HCT116 (cell line): Measurements from ENCODE around the gene GPR37L1. TPM values are rescaled to one million over a fixed set of nuclear protein-coding genes. Genes with fewer than 3 reads are reported as not detected.

Source experiments
- ATAC-seq: fragments of 200-7000 bp; cut with Tn5 transposase; 2 replicates; pipeline ENCODE4 v1.9.1; 2020; ENCODE audit warnings: mild to moderate bottlenecking, moderate library complexity
- BruUV-seq: library from RNA; stranded (reverse); fragments of 400-500 nt; replicated peaks from 2 replicates; lab custom pipeline; 2021; lab: Mats Ljungman, UMichigan
- CTCF ChIA-PET: fragments of 300-600 bp; sonication (Branson Sonifier 250); formaldehyde crosslinking; loops from one replicate; lab custom pipeline; 2021; ENCODE audit warnings: antibody characterized with exemption; lab: Charles Lee
- POLR2A ChIA-PET: fragments of 300-600, 350-600 bp; sonication (Branson Sonifier 250); formaldehyde crosslinking; loops from one replicate; lab custom pipeline; 2021; ENCODE audit warnings: antibody characterized with exemption; lab: Charles Lee
- RAD21 ChIA-PET, 2 experiments: fragments of 300-600 bp; sonication (Branson Sonifier 250); formaldehyde crosslinking; loops; one replicate each; lab custom pipeline; 2023; ENCODE audit warnings: low total read pairs in 2 of 2; ENCODE audit not compliant: uncharacterized antibody in 2 of 2, unreplicated experiment in 2 of 2, low non-redundant PET in 1 of 2; lab: Charles Lee
- DNase-seq: peaks from one replicate; pipeline ENCODE4 v3.0.0-alpha.2; 2010; ENCODE audit warnings: low read depth, low spot score
- H2AFZ ChIP-seq: fragments of 200-600 bp; shearing (Covaris generic), sonication (generic); 2 replicates; pipeline ENCODE4 v1.6.1; 2017; ENCODE audit warnings: low read depth, mixed run types, mixed read lengths, antibody characterized with exemption, low read length; ENCODE audit not compliant: poor library complexity, severe bottlenecking
- H3K27ac ChIP-seq: 2 replicates; pipeline ENCODE4 v1.5.1; 2012; ENCODE audit warnings: low read depth, low read length
- H3K27me3 ChIP-seq: fragments of 200-600 bp; sonication (generic); 2 replicates; pipeline ENCODE4 v1.6.1; 2016; ENCODE audit warnings: mixed run types, low read length, mixed read lengths; ENCODE audit not compliant: insufficient read depth
- H3K36me3 ChIP-seq, 2 experiments: fragments of 200-500 bp in 1 of 2; fragments of 200-600 bp in 1 of 2; sonication (Bioruptor generic) in 1 of 2; sonication (generic) in 1 of 2; 2 replicates each; pipeline versions ENCODE4 v1.5.1 to v1.6.1; 2014 to 2016; ENCODE audit warnings: low read length in 2 of 2, inconsistent platforms in 1 of 2, mixed read lengths in 1 of 2, mixed run types in 1 of 2; ENCODE audit not compliant: insufficient read depth in 2 of 2, control insufficient read depth in 1 of 2
- H3K4me1 ChIP-seq, 2 experiments: fragments of 200-600 bp in 1 of 2; sonication (generic) in 1 of 2; 2 replicates each; pipeline versions ENCODE4 v1.5.1 to v1.6.1; 2012 to 2017; ENCODE audit warnings: low read length in 2 of 2, inconsistent platforms in 1 of 2, mild to moderate bottlenecking in 1 of 2, mixed read lengths in 1 of 2, mixed run types in 1 of 2, moderate library complexity in 1 of 2; ENCODE audit not compliant: insufficient read depth in 2 of 2, control insufficient read depth in 1 of 2
- H3K4me2 ChIP-seq: fragments of 200-600 bp; sonication (generic); 2 replicates; pipeline ENCODE4 v1.6.1; 2017; ENCODE audit warnings: mixed run types, low read length, mixed read lengths
- H3K4me3 ChIP-seq, 2 experiments: fragments of 200-600 bp in 1 of 2; sonication (generic) in 1 of 2; replicated peaks in 1 of 2; 2 replicates each; pipeline ENCODE4 v1.5.1; 2011 to 2016; ENCODE audit warnings: low read length in 2 of 2, control low read depth in 1 of 2, low read depth in 1 of 2, mild to moderate bottlenecking in 1 of 2, mixed read lengths in 1 of 2, mixed run types in 1 of 2
- H3K79me2 ChIP-seq: fragments of 200-600 bp; sonication (generic); 2 replicates; pipeline ENCODE4 v1.6.1; 2017; ENCODE audit warnings: mild to moderate bottlenecking, mixed run types, low read length, moderate library complexity, mixed read lengths; ENCODE audit not compliant: insufficient read depth
- H3K9ac ChIP-seq: fragments of 200-600 bp; sonication (generic); 2 replicates; pipeline ENCODE4 v1.6.1; 2016; ENCODE audit warnings: low read length, mixed read lengths
- H3K9me2 ChIP-seq: fragments of 200-600 bp; sonication (generic), shearing (Covaris generic); 2 replicates; pipeline ENCODE4 v1.6.1; 2017; ENCODE audit warnings: mixed run types, mild to moderate bottlenecking, moderate library complexity; ENCODE audit not compliant: insufficient read depth
- H3K9me3 ChIP-seq, 2 experiments: fragments of 200-500 bp in 1 of 2; fragments of 200-600 bp in 1 of 2; sonication (Bioruptor generic) in 1 of 2; sonication (generic) in 1 of 2; 2 replicates each; pipeline ENCODE4 v1.6.1; 2014 to 2017; ENCODE audit warnings: low read length in 2 of 2, mixed read lengths in 2 of 2, inconsistent platforms in 1 of 2, low read depth in 1 of 2, mild to moderate bottlenecking in 1 of 2, mixed run types in 1 of 2, moderate library complexity in 1 of 2; ENCODE audit not compliant: control insufficient read depth in 1 of 2, insufficient read depth in 1 of 2
- H4K20me1 ChIP-seq: fragments of 200-600 bp; sonication (generic), shearing (Covaris generic); 2 replicates; pipeline ENCODE4 v1.6.1; 2017; ENCODE audit warnings: mixed run types, mild to moderate bottlenecking, moderate library complexity; ENCODE audit not compliant: insufficient read depth
- CEBPB ChIP-seq: IDR thresholded peaks from 2 replicates; pipeline ENCODE4 v1.6.1; 2012; ENCODE audit warnings: low read depth
- CTCF ChIP-seq, 3 experiments: fragments of 200-600 bp in 1 of 3; sonication (generic) in 1 of 3; IDR thresholded peaks in 2 of 3; conservative IDR thresholded peaks in 1 of 3; 2 replicates each; pipeline ENCODE4 v1.5.1; 2012 to 2017; ENCODE audit warnings: low read depth in 2 of 3, low read length in 2 of 3, antibody characterized with exemption in 1 of 3, borderline replicate concordance in 1 of 3, control low read depth in 1 of 3, mild to moderate bottlenecking in 1 of 3, mixed read lengths in 1 of 3, mixed run types in 1 of 3, moderate library complexity in 1 of 3; ENCODE audit not compliant: insufficient read depth in 1 of 3
- EGR1 ChIP-seq: IDR thresholded peaks from 2 replicates; pipeline ENCODE4 v1.6.1; 2012; ENCODE audit warnings: low read depth
- EZH2 ChIP-seq: fragments of 200-600 bp; sonication (generic); IDR thresholded peaks from 2 replicates; pipeline ENCODE4 v1.6.1; 2017; ENCODE audit warnings: antibody characterized with exemption, mixed run types
- FOSL1 ChIP-seq: IDR thresholded peaks from 2 replicates; pipeline ENCODE4 v1.6.1; 2012; ENCODE audit warnings: low read depth
- JUND ChIP-seq: IDR thresholded peaks from 2 replicates; pipeline ENCODE4 v1.6.1; 2012
- MAX ChIP-seq: IDR thresholded peaks from 2 replicates; pipeline ENCODE4 v1.6.1; 2012
- RAD21 ChIP-seq: IDR thresholded peaks from 2 replicates; pipeline ENCODE4 v1.6.1; 2012; ENCODE audit warnings: low read depth, mild to moderate bottlenecking
- SIN3A ChIP-seq: IDR thresholded peaks from 2 replicates; pipeline ENCODE4 v1.6.1; 2012; ENCODE audit warnings: low read depth
- TCF7L2 ChIP-seq: IDR thresholded peaks from 2 replicates; pipeline ENCODE4 v1.7.0; 2011; ENCODE audit warnings: borderline replicate concordance, inconsistent platforms; ENCODE audit not compliant: insufficient read depth, insufficient read length; ENCODE audit errors: extremely low read depth
- intact Hi-C: fragments of 100-400 bp; cut with micrococcal nuclease; formaldehyde crosslinking; loops from 2 replicates; pipeline ENCODE4 v1.10.0; 2022
- total RNA-seq: library from RNA; stranded (reverse); gene quantifications from one replicate; pipeline ENCODE4 v1.2.1, GENCODE V29; 2021; ENCODE audit not compliant: unreplicated experiment

GPR37L1 gene
- total RNA-seq, 1 experiment from 2014 or later, result 0.10 TPM

- H3K9me3 ChIP-seq, result no peaks in the 10 kb centered on the region
- ChIA-PET CTCF (no interaction called here), RAD21 (no interaction called here), POLR2A (no interaction called here)
- no peaks in the 10 kb centered on the region for H4K20me1 ChIP-seq
- no peaks in the 10 kb centered on the region for H3K79me2 ChIP-seq
- no peaks in the 10 kb centered on the region for H3K36me3 ChIP-seq
- no peaks in the 10 kb centered on the region for H3K9me2 ChIP-seq
- no peak for TF ChIP-seq EGR1
- no peak for TF ChIP-seq CEBPB
- no peak for TF ChIP-seq SIN3A
- TF ChIP-seq MAX, result no peak
- TF ChIP-seq CTCF (IDR thresholded peaks at IDR 0.05 in 2 of 3, conservative IDR thresholded peaks at IDR 0.05 in 1 of 3; ENCODE audit: borderline replicate concordance in 1 of 3, insufficient read depth in 1 of 3, low read depth in 2 of 3, low read length in 2 of 3), result no peak
- no peak for TF ChIP-seq FOSL1
- no peak for TF ChIP-seq JUND
- no peak for TF ChIP-seq EZH2
- no peak for TF ChIP-seq TCF7L2
- TF ChIP-seq RAD21, result no peak
- ATAC-seq, result no peak
- intact Hi-C loops, result no loop called here
- no peak overlapping the region for H2AFZ ChIP-seq
- no peak overlapping the region for H3K27ac ChIP-seq
- no peak overlapping the region for H3K9ac ChIP-seq
- H3K4me2 ChIP-seq, result no peak overlapping the region
- DNase-seq, result no peak
- BruUV-seq, result no TSS peak
- no peak overlapping the region for H3K4me3 ChIP-seq
- peaks cover 10 to 15% of the 10 kb centered on the region in 2 experiments; a peak in 3 of 4 replicates for H3K4me1 ChIP-seq
- H3K27me3 ChIP-seq, result no peaks in the 10 kb centered on the region
Measured at GRCh38 chr1:202150602-202151001, 27.9 kb downstream of the GPR37L1 start.
